Caki2 (cell line): ENCODE data around the gene NT5DC2. TPM values are rescaled to one million over a fixed set of nuclear protein-coding genes. Genes with fewer than 3 reads are reported as not detected.
A peak's percentile ranks its signal among the peaks of the same experiment; 100 is the strongest.

Source experiments
- DNase-seq: peaks from one replicate; pipeline ENCODE4 v3.0.0-alpha.2; 2015; ENCODE audit warnings: low read depth
- in situ Hi-C: cut with HindIII; loops from 2 replicates; pipeline ENCODE4 v1.10.0; 2016; ENCODE audit warnings: low sequenced_read_pairs, low pct_unique_long_range_greater_than_20kb, mixed read lengths
- total RNA-seq: library from RNA; depleted of rRNA; stranded (reverse); fragments of >200 nt; shearing (Covaris generic); gene quantifications from 2 replicates; pipeline ENCODE4 v1.2.3, GENCODE V29; 2014; ENCODE audit warnings: low replicate concordance

The NT5DC2 gene
- total RNA-seq, 1 experiment from 2014 or later: 14.4 TPM

GRCh38 chr3:52541050-52541449 is 7.4 kb upstream of the NT5DC2 start:
- in situ Hi-C loops: no loop called here
- no peak for DNase-seq

- in situ Hi-C loops: no loop called here
- no peak for DNase-seq
These were observed 5.5 kb upstream of the NT5DC2 start for GRCh38 chr3:52539010-52539653.

- in situ Hi-C loops: no loop called here
- DNase-seq: no peak
These were observed 4.2 kb upstream of the NT5DC2 start for GRCh38 chr3:52537726-52538421.

GRCh38 chr3:52537165-52537620 is 3.5 kb upstream of the NT5DC2 start:
- DNase-seq: peak; percentile 12
- in situ Hi-C loops: no loop called here

- in situ Hi-C loops: no loop called here
- DNase-seq: peak; percentile 97
These were observed 2.9 kb upstream of the NT5DC2 start, which contains the start of gene UQCC5 for GRCh38 chr3:52536369-52537164. TSS of gene UQCC5 (plus strand) at chr3:52536605. CDS start at chr3:52536756, 151 bp downstream.

- in situ Hi-C loops: no loop called here
- no peak for DNase-seq
These were observed 2.4 kb upstream of the NT5DC2 start for GRCh38 chr3:52536112-52536368.

DNA sequence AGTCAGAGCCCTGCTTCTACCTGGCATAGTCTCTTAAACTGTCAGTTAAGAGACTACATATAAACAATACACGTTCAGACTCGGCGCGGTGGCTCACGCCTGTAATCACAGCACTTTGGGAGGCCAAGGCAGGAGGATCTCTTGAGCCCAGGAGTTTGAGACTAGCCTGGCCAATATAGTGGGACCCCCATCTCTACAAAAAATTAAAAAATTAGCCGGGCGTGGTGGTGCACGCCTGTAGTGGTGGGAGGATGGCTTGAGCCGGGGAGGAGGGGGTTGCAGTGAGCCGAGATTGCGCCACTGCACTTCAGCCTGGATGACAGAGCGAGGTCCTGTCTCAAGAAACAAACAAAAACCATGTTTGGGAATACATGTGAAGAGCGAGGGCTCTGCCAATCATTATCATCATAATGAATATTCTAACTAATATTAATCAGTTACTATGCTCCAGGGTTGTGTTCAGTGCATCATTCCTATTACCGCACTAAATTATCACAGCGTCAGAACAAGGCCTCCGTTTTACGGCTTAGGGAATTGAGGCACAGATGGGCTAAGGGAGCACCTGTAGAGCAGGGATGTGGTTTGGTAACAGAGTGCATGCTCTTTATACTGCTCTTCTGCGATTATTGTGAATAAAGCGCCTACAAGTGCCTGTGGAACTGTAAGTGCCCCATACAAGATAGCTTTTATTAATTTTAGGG is 1.9 kb upstream of the NT5DC2 start:
- in situ Hi-C loops: no loop called here
- no peak for DNase-seq

- no peak for DNase-seq
- in situ Hi-C loops: no loop called here
These were observed 875 bp upstream of the NT5DC2 start for GRCh38 chr3:52534281-52535183.

DNA sequence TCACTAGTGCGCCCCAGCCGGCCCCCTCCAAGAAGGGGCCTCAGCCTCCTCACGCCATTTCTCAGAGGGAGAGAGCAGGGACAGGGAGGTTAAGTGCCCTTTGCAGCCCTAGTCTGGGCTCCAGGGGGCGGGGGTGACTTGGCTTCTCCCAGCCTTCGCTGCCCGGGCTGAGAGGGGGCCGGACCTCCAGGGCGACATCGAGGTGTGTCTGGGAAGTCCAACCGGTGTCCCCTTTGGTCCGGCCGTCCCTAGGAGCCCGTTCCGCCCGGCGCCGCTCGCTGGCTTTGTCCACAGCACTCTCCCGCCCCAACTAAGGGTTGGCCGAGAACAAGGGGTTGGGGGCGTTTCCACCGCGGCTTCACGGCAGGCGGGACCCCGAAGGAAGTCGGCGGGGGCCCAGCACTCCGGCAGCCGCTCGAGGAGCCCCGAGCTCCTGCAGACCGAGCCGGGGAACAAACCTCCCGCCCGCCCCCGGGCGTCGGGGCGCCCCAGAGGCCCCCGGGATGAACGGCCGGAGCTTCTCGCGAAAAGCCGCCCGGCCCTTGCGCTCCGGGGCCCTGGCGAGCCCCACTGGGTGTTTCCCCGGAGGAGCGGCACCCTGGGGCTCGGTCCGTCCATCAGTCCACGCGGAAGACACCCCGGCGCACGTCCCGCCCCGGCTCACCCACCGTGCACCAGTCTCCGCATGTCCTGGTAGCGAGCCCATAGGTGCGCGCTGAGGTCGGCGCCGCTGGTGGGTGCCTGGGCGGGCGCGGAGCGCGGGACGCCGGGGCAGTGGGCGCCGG is 627 bp downstream of the NT5DC2 start:
- in situ Hi-C loops: no loop called here
- DNase-seq: peak; percentile 7

GRCh38 chr3:52532517-52532837 is 1.2 kb downstream of the NT5DC2 start:
- in situ Hi-C loops: no loop called here
- DNase-seq: no peak

DNA sequence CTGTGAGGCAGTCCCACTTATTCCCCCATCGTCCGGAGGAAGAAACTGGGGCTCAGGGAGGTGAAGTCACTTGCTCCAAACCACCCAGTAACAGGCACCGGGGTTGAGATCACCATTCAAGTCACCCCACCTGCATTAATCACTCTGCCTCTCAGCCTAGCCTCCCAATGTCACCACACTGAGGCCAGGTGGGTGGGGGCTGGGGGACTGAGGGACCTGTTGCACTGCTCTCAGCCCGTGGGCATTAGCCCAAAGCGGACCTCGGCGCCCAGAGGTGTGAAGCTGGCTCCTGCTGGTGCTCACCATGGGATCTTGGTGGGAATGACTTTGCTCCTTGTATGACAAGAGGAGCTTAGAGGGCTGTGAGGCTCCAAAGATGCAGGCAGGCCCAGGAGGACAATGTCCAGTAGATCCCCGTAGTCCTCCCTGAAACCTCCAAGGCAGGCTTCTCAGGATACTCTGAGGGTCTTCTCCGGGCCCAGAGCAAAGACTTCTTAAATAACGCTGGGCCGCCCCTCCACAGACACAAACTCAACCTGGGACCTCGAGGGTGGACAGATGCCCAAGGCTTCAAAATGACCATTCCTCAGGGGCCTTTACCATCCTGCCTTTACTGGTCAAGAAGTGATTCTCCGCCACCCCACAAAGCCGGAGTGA is 1.7 kb downstream of the NT5DC2 start:
- in situ Hi-C loops: no loop called here
- no peak for DNase-seq

- in situ Hi-C loops: no loop called here
- no peak for DNase-seq
These were observed 2.5 kb downstream of the NT5DC2 start for GRCh38 chr3:52530918-52531826.

DNA sequence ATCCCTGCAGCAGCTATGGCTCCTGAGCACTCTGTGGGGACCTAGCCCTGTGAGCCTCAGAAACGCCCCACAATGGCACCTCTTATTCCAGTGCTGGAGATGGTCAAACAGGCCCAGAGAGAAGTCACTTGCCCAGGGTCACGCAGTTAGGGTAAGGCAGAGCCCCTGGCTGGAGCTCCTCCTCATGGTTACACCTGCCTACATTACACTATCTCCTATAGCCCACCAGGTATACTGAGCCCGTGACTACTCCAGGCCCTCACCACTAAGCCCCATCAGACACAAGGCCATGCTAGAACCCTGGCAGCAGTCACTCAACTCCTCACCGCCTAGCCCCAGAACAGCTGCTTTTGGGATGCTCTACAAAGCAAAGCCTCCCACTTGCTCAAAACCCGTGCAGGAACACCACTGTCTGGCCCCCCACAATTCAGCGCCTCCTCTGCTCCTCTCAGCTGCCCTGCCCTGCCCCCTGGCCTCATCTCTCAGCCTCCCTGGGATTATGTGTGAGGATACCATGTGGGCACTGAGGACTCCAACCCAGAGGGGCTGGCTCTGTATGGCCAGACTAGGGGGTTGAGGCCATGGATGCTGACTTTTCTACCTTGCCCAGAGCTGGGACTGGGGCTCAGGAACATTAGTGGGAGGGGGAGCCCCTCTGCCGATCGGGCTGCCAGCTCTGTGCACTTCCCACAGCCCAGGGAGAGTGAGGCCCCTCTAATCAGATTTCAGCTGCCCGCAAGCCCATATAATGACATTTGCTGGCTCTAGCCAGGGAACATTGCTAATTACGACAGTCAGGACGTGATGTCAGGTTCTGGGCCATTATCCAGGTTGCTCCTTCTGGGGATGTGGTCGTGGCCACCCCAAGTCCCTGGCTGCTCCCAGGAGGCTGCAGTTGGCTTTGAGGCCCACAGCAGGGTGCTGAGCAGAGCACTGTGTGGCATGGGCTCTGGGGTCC is 4.0 kb downstream of the NT5DC2 start:
- DNase-seq: no peak
- in situ Hi-C loops: no loop called here

- in situ Hi-C loops: no loop called here
These were observed 4.9 kb downstream of the NT5DC2 start for GRCh38 chr3:52528586-52529375.

More at GRCh38 chr3:52528586-52529375, 4.9 kb downstream of the NT5DC2 start:
- DNase-seq: no peak
